H1 (cell line): ENCODE results near the gene PHETA1. TPM values are rescaled to one million over a fixed set of nuclear protein-coding genes. Genes with fewer than 3 reads are reported as not detected.
A peak's percentile ranks its signal among the peaks of the same experiment; 100 is the strongest.

ENCODE experiments used
- CTCF ChIA-PET: fragments of 300-600 bp; sonication (Branson Sonifier 250); formaldehyde crosslinking; loops from one replicate; lab custom pipeline; 2021; ENCODE audit not compliant: partially characterized antibody; lab: Charles Lee
- POLR2A ChIA-PET: fragments of 300-600 bp; sonication (Branson Sonifier 250); formaldehyde crosslinking; loops from one replicate; lab custom pipeline; 2021; ENCODE audit warnings: inconsistent platforms; ENCODE audit not compliant: partially characterized antibody; lab: Charles Lee
- DNase-seq, 2 experiments: peaks; one replicate each; pipeline versions ENCODE4 v3.0.0 to v3.0.0-alpha.2; 2010 to 2022; ENCODE audit warnings: low spot score in 2 of 2, low read depth in 1 of 2, mixed read lengths in 1 of 2
- FAIRE-seq: peaks from 2 replicates; lab custom pipeline; 2011; peaks lifted over from hg19 to GRCh38; lab: Jason Lieb, UNC
- H2AFZ ChIP-seq: 2 replicates; pipeline ENCODE4 v1.8.1; 2012; ENCODE audit warnings: low read length, inconsistent platforms
- H2AK5ac ChIP-seq: 2 replicates; pipeline ENCODE4 v1.6.1; 2013; ENCODE audit warnings: low read depth, low read length
- H2BK120ac ChIP-seq: replicated peaks from 2 replicates; pipeline ENCODE3; 2013; ENCODE audit warnings: low read depth, low read length, inconsistent platforms
- H2BK12ac ChIP-seq: 2 replicates; pipeline ENCODE4 v1.6.1; 2013; ENCODE audit warnings: low read depth, low read length
- H2BK15ac ChIP-seq: 2 replicates; pipeline ENCODE4 v1.6.1; 2013; ENCODE audit warnings: low read length
- H2BK20ac ChIP-seq: 2 replicates; pipeline ENCODE4 v1.6.1; 2013; ENCODE audit warnings: low read length
- H2BK5ac ChIP-seq: 2 replicates; pipeline ENCODE4 v1.6.1; 2013; ENCODE audit warnings: low read depth, low read length
- H3K14ac ChIP-seq: 2 replicates; pipeline ENCODE4 v1.6.1; 2013; ENCODE audit warnings: inconsistent platforms; ENCODE audit not compliant: insufficient read length
- H3K18ac ChIP-seq: 2 replicates; pipeline ENCODE4 v1.6.1; 2013; ENCODE audit warnings: low read length; ENCODE audit errors: extremely low read depth
- H3K23ac ChIP-seq: 2 replicates; pipeline ENCODE4 v1.6.1; 2013; ENCODE audit warnings: inconsistent platforms; ENCODE audit not compliant: insufficient read length
- H3K23me2 ChIP-seq: 2 replicates; pipeline ENCODE4 v1.6.1; 2013; ENCODE audit warnings: low read depth, low read length
- H3K27ac ChIP-seq: 2 replicates; pipeline ENCODE4 v1.6.1; 2011; ENCODE audit warnings: low read depth, low read length, inconsistent platforms
- H3K27me3 ChIP-seq, 4 experiments: replicated peaks in 1 of 4; 1 replicate in 1 of 4; 2 replicates in 3 of 4; pipeline versions ENCODE4 v1.6.1 to v1.8.1; 2011 to 2013; ENCODE audit warnings: low read length in 3 of 4, mild to moderate bottlenecking in 3 of 4, inconsistent platforms in 2 of 4, mixed read lengths in 2 of 4, moderate library complexity in 1 of 4; ENCODE audit not compliant: control insufficient read depth in 3 of 4, insufficient read depth in 3 of 4; ENCODE audit errors: extremely low read depth in 1 of 4
- H3K36me3 ChIP-seq, 4 experiments: 2 replicates each; pipeline versions ENCODE4 v1.6.1 to v1.8.1; 2011 to 2013; ENCODE audit warnings: mild to moderate bottlenecking in 4 of 4, low read length in 3 of 4, moderate library complexity in 2 of 4, control low read depth in 1 of 4, inconsistent platforms in 1 of 4; ENCODE audit not compliant: insufficient read depth in 4 of 4, control insufficient read depth in 2 of 4
- H3K4ac ChIP-seq: replicated peaks from 2 replicates; pipeline ENCODE3; 2013; ENCODE audit warnings: low read length, low read depth, mixed read lengths, inconsistent platforms; ENCODE audit not compliant: insufficient read length
- H3K4me1 ChIP-seq, 4 experiments: replicated peaks in 1 of 4; 1 replicate in 1 of 4; 2 replicates in 3 of 4; pipeline versions ENCODE4 v1.6.1 to v1.8.1; 2011 to 2013; ENCODE audit warnings: low read length in 3 of 4, inconsistent platforms in 2 of 4, mixed read lengths in 1 of 4; ENCODE audit not compliant: insufficient read depth in 4 of 4, control insufficient read depth in 3 of 4
- H3K4me2 ChIP-seq, 2 experiments: 2 replicates each; pipeline versions ENCODE4 v1.6.1 to v1.8.1; 2011 to 2013; ENCODE audit warnings: low read depth in 2 of 2, low read length in 2 of 2, control low read depth in 1 of 2, inconsistent platforms in 1 of 2, mild to moderate bottlenecking in 1 of 2; ENCODE audit not compliant: insufficient read depth in 1 of 2
- H3K4me3 ChIP-seq, 4 experiments: fragments of 200-600, 300-600 bp in 1 of 4; sonication (generic), shearing (Covaris generic), sonication (Bioruptor Twin) in 1 of 4; 2 replicates each; pipeline versions ENCODE4 v1.5.1 to v1.8.1; 2011 to 2016; ENCODE audit warnings: low read length in 4 of 4, low read depth in 3 of 4, control low read depth in 2 of 4, inconsistent platforms in 2 of 4, mild to moderate bottlenecking in 2 of 4, mixed read lengths in 1 of 4, moderate library complexity in 1 of 4; ENCODE audit not compliant: insufficient read depth in 2 of 4; ENCODE audit errors: extremely low read depth in 1 of 4
- H3K56ac ChIP-seq: replicated peaks from 2 replicates; pipeline ENCODE3; 2013; ENCODE audit warnings: low read depth, mild to moderate bottlenecking, mixed read lengths, low read length, inconsistent platforms; ENCODE audit not compliant: insufficient read length
- H3K79me1 ChIP-seq: 2 replicates; pipeline ENCODE4 v1.6.1; 2013; ENCODE audit warnings: low read depth, low read length, control low read depth
- H3K79me2 ChIP-seq, 2 experiments: 2 replicates each; pipeline versions ENCODE4 v1.6.1 to v1.8.1; 2012 to 2013; ENCODE audit warnings: low read length in 2 of 2, mild to moderate bottlenecking in 2 of 2, inconsistent platforms in 1 of 2; ENCODE audit not compliant: insufficient read depth in 2 of 2, control insufficient read depth in 1 of 2
- H3K9ac ChIP-seq, 4 experiments: replicated peaks in 1 of 4; 1 replicate in 1 of 4; 2 replicates in 3 of 4; pipeline versions ENCODE4 v1.6.1 to v1.8.1; 2011 to 2013; ENCODE audit warnings: low read depth in 3 of 4, low read length in 3 of 4, control low read depth in 2 of 4, mild to moderate bottlenecking in 2 of 4, moderate library complexity in 2 of 4, inconsistent platforms in 1 of 4; ENCODE audit errors: extremely low read depth in 1 of 4
- H3K9me3 ChIP-seq, 2 experiments: 2 replicates each; pipeline versions ENCODE4 v1.6.1 to v1.8.1; 2012 to 2013; ENCODE audit warnings: mild to moderate bottlenecking in 2 of 2, moderate library complexity in 2 of 2, control low read depth in 1 of 2, inconsistent platforms in 1 of 2, low read depth in 1 of 2, low read length in 1 of 2, mixed read lengths in 1 of 2; ENCODE audit not compliant: insufficient read depth in 2 of 2
- H4K20me1 ChIP-seq, 2 experiments: replicated peaks in 1 of 2; 2 replicates each; pipeline versions ENCODE3 to v1.8.1; 2011 to 2013; ENCODE audit warnings: inconsistent platforms in 2 of 2, low read length in 2 of 2, mild to moderate bottlenecking in 1 of 2; ENCODE audit not compliant: insufficient read depth in 2 of 2, control insufficient read depth in 1 of 2
- H4K5ac ChIP-seq: 2 replicates; pipeline ENCODE4 v1.6.1; 2013; ENCODE audit warnings: low read length, low read depth, mixed read lengths, inconsistent platforms; ENCODE audit not compliant: insufficient read length
- H4K8ac ChIP-seq: 2 replicates; pipeline ENCODE4 v1.8.0; 2013; ENCODE audit warnings: mild to moderate bottlenecking, moderate library complexity, low read length, inconsistent platforms; ENCODE audit not compliant: insufficient read depth; ENCODE audit errors: extremely low read depth
- H4K91ac ChIP-seq: replicated peaks from 2 replicates; pipeline ENCODE3; 2013; ENCODE audit warnings: low read length, mixed read lengths, inconsistent platforms; ENCODE audit not compliant: insufficient read length
- BCL11A ChIP-seq, 2 experiments: IDR thresholded peaks; one replicate each; pipeline ENCODE4 v1.6.1; 2011; ENCODE audit warnings: low read depth in 2 of 2, low read length in 2 of 2, mild to moderate bottlenecking in 2 of 2
- BRCA1 ChIP-seq: IDR thresholded peaks from 2 replicates; pipeline ENCODE4 v1.6.1; 2012; ENCODE audit warnings: low read depth, low read length, improper control_type of control experiment
- CBX8 ChIP-seq: fragments of 300-800, 300-1000 bp; sonication (generic); IDR thresholded peaks from 2 replicates; pipeline ENCODE4 v1.7.1; 2016; ENCODE audit warnings: low read depth, low read length, borderline replicate concordance
- EZH2 ChIP-seq: fragments of 200-600 bp; sonication (generic); IDR thresholded peaks from 2 replicates; pipeline ENCODE4 v1.7.1; 2012; ENCODE audit warnings: low read depth, mild to moderate bottlenecking, moderate library complexity, low read length, inconsistent platforms; ENCODE audit not compliant: severe bottlenecking
- KDM1A ChIP-seq: fragments of 200-600, 300-600 bp; sonication (generic); IDR thresholded peaks from 2 replicates; pipeline ENCODE4 v1.7.1; 2016; ENCODE audit warnings: mild to moderate bottlenecking, low read length, borderline replicate concordance
- RXRA ChIP-seq: IDR thresholded peaks from 2 replicates; pipeline ENCODE4 v1.6.1; 2011; ENCODE audit warnings: low read depth, mild to moderate bottlenecking, low read length, moderate library complexity; ENCODE audit not compliant: insufficient read depth
- SP1 ChIP-seq: IDR thresholded peaks from 2 replicates; pipeline ENCODE4 v1.6.1; 2011; ENCODE audit warnings: low read depth, low read length
- WGBS, 2 experiments: shearing (Covaris generic) in 1 of 2; methylation state at CpG; one replicate each; pipeline versions ENCODE4 v1.1.6 to v1.1.7; 2013 to 2015; ENCODE audit warnings: low lambda C conversion rate in 2 of 2, mixed read lengths in 2 of 2, inconsistent platforms in 1 of 2, low coverage in 1 of 2, missing lambda C conversion rate in 1 of 2; ENCODE audit not compliant: insufficient replicate concordance in 2 of 2, insufficient coverage in 1 of 2, insufficient read length in 1 of 2; ENCODE audit errors: extremely low coverage in 1 of 2, missing lambda C conversion rate in 1 of 2; 5-methylcytosine and 5-hydroxymethylcytosine counted together
- polyA plus RNA-seq, 7 experiments: library from polyadenylated mRNA; depleted of rRNA in 3 of 7; stranded (reverse) in 5 of 7; unstranded in 2 of 7; fragments of >200 nt in 5 of 7; fragments of 200-250 nt in 2 of 7; gene quantifications; 1 replicate in 5 of 7; 2 replicates in 1 of 7; 4 replicates in 1 of 7; pipeline versions ENCODE4 v1.2.1 to v1.2.3, GENCODE V29; 2011 to 2013; ENCODE audit warnings: missing spikeins in 2 of 7, mixed read lengths in 2 of 7
- total RNA-seq: library from RNA; stranded (reverse); fragmentation: NEBNext Ultra II Directional; extraction: Animal tissue kit (Norgen Biotek cat#: 25700); gene quantifications from 2 replicates; pipeline ENCODE4 v1.2.1, GENCODE V29; 2021

The PHETA1 gene
- total and polyA plus RNA-seq, 2 of the 8 experiments (the other 6 are each of a cell fraction or from before 2014, with no cell fraction given) = 5.2 to 12.3 TPM

- Histone ChIP-seq H2AK5ac (no peak overlapping the region), H3K4me1 (peaks cover 0 to 9% (median 3%) of the 10 kb centered on the region in 4 experiments; a peak in 6 of 7 replicates), H3K4me2 (no peak overlapping the region; a peak in 1 of 4 replicates), H3K36me3 (peaks cover 0 to 3% (median 0%) of the 10 kb centered on the region in 4 experiments; a peak in 3 of 8 replicates), H4K5ac (no peak overlapping the region), H2AFZ (no peak overlapping the region), H2BK5ac (no peak overlapping the region), H3K27me3 (peaks cover 0 to 18% (median 7%) of the 10 kb centered on the region in 4 experiments; a peak in 4 of 7 replicates), H2BK120ac (no peak overlapping the region), H2BK15ac (no peak overlapping the region), H3K79me2 (no peaks in the 10 kb centered on the region), H3K23me2 (peaks cover 9% of the 10 kb centered on the region; the same call in 1 of the 2 replicates), H3K27ac (no peak overlapping the region), H4K20me1 (peaks cover 0 to 7% of the 10 kb centered on the region in 2 experiments), H4K91ac (no peak overlapping the region), H3K4ac (no peak overlapping the region), H2BK12ac (no peak overlapping the region), H3K14ac (no peak overlapping the region), H3K79me1 (no peaks in the 10 kb centered on the region), H3K56ac (no peak overlapping the region), H2BK20ac (no peak overlapping the region), H3K23ac (no peak overlapping the region), H3K9ac (no peak overlapping the region), H3K18ac (no peak overlapping the region), H3K4me3 (no peak overlapping the region), H3K9me3 (no peaks in the 10 kb centered on the region), H4K8ac (no peak overlapping the region)
- DNase-seq (no peak), FAIRE-seq (no peak)
- TF ChIP-seq BRCA1 = no peak
- no peak for TF ChIP-seq BCL11A (IDR thresholded peaks at IDR 0.05; ENCODE audit: low read depth in 2 of 2, low read length in 2 of 2)
- no peak for TF ChIP-seq SP1
- no peak for TF ChIP-seq CBX8
- TF ChIP-seq RXRA = no peak
- no peak for TF ChIP-seq EZH2
- TF ChIP-seq KDM1A = peak; percentile 43; the same call in 1 of the 2 replicates
- WGBS, 2 experiments = 91% methylated on average over 2 of the region's 2 CpGs; no CpG with 5 or more reads in 1 of the 2 experiments
- ChIA-PET POLR2A (interaction anchor here (1.0 to 1.4 kb wide), 2 partner anchors 25 to 72 kb away, joined by 3 read pairs; no protein-coding TSS in a partner anchor), CTCF (interaction anchor here (1.8 to 4.1 kb wide), 2 partner anchors 30 to 68 kb away, joined by 6 to 28 read pairs; no protein-coding TSS in a partner anchor)
These were observed 2.3 kb downstream of the PHETA1 start for GRCh38 chr12:111366583-111366982.
